BLaER1 treated with 17β-estradiol and CSF1 and Interleukin-3, amounts not matched to agents 10 nM and 100 nM (cell line): ENCODE measurements around the gene AGAP1.

Source experiments
- H3K27ac ChIP-seq, 11 experiments: shearing (Covaris generic); formaldehyde crosslinking; 2 replicates each; pipeline ENCODE4 v1.8.1; 2022
- H3K27me3 ChIP-seq, 11 experiments: shearing (Covaris generic); formaldehyde crosslinking; 2 replicates each; pipeline ENCODE4 v1.8.1; 2022
- H3K36me3 ChIP-seq, 11 experiments: shearing (Covaris generic); formaldehyde crosslinking; 2 replicates each; pipeline ENCODE4 v1.8.1; 2022
- H3K4me1 ChIP-seq, 10 experiments: shearing (Covaris generic); formaldehyde crosslinking; 2 replicates each; pipeline ENCODE4 v1.8.1; 2022
- H3K4me2 ChIP-seq, 11 experiments: shearing (Covaris generic); formaldehyde crosslinking; 2 replicates each; pipeline ENCODE4 v1.8.1; 2022
- H3K4me3 ChIP-seq, 10 experiments: shearing (Covaris generic); formaldehyde crosslinking; 2 replicates each; pipeline ENCODE4 v1.8.1; 2022
- H3K9ac ChIP-seq, 11 experiments: shearing (Covaris generic); formaldehyde crosslinking; 2 replicates each; pipeline ENCODE4 v1.8.1; 2022
- H3K9me3 ChIP-seq, 11 experiments: shearing (Covaris generic); formaldehyde crosslinking; replicated peaks in 1 of 11; 2 replicates each; pipeline ENCODE4 v1.8.1; 2022
- H4K20me1 ChIP-seq, 11 experiments: shearing (Covaris generic); formaldehyde crosslinking; 2 replicates each; pipeline ENCODE4 v1.8.1; 2022
- Cebpa-rat ChIP-seq, 11 experiments: shearing (Covaris generic); IDR thresholded peaks; 2 replicates each; pipeline ENCODE4 v1.8.1; 2022

AGAP1 gene

GRCh38 chr2:235541838-235542549 is 48.2 kb downstream of the AGAP1 start:
- Histone ChIP-seq H3K27ac (no peak overlapping the region), H3K4me2 (no peak overlapping the region)

DNA sequence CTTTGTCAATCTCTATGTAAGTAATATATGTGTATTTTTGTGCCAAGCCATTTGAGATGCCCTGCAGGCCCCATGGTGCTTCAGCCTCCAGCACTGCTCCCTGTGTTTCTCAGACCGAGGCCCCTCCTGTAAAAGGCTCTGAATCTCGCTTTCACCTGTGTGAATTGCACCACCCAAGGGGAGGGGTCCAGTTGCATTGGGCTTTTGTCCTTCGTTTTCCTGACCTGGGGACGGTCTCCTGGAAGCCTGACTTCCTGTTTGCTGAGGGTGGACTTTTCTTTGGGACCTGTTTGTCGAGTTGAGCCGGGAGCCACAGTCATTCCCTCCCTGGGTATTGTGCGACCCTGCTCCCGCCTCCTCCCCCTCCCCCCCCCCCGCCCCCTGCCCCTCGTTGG is 48.9 kb downstream of the AGAP1 start:
- no peak overlapping the region for H3K27ac ChIP-seq
- H3K27me3 ChIP-seq = no peaks in the 10 kb centered on the region
- H3K4me1 ChIP-seq = peaks cover 8 to 54% (median 37%) of the 10 kb centered on the region in 10 experiments; a peak in 18 of 20 replicates
- no peak overlapping the region for H3K9ac ChIP-seq
- H3K4me2 ChIP-seq = no peak overlapping the region
- peaks cover 46 to 84% (median 68%) of the 10 kb centered on the region in 11 experiments; a peak in 21 of 22 replicates for H4K20me1 ChIP-seq
- no peaks in the 10 kb centered on the region for H3K9me3 ChIP-seq
- H3K4me3 ChIP-seq = no peak overlapping the region
- no peaks in the 10 kb centered on the region for H3K36me3 ChIP-seq
- TF ChIP-seq Cebpa-rat (IDR thresholded peaks at IDR 0.05) = no peak

More at GRCh38 chr2:235541838-235542549, 48.2 kb downstream of the AGAP1 start:
- peaks cover 8 to 55% (median 37%) of the 10 kb centered on the region in 10 experiments; a peak in 18 of 20 replicates for H3K4me1 ChIP-seq
- no peaks in the 10 kb centered on the region for H3K36me3 ChIP-seq
- TF ChIP-seq Cebpa-rat (IDR thresholded peaks at IDR 0.05) = no peak
- no peaks in the 10 kb centered on the region for H3K27me3 ChIP-seq
- H3K9me3 ChIP-seq = no peaks in the 10 kb centered on the region
- H3K4me3 ChIP-seq = no peak overlapping the region
- H4K20me1 ChIP-seq = peaks cover 50 to 84% (median 70%) of the 10 kb centered on the region in 11 experiments; a peak in 21 of 22 replicates
- H3K9ac ChIP-seq = no peak overlapping the region

- H3K4me2 ChIP-seq = peak overlapping the region in 7 of 11 experiments; percentile 8 to 83 (median 70); a peak in 4 of 22 replicates
Observed at GRCh38 chr2:235543128-235543750, 49.4 kb downstream of the AGAP1 start.

DNA sequence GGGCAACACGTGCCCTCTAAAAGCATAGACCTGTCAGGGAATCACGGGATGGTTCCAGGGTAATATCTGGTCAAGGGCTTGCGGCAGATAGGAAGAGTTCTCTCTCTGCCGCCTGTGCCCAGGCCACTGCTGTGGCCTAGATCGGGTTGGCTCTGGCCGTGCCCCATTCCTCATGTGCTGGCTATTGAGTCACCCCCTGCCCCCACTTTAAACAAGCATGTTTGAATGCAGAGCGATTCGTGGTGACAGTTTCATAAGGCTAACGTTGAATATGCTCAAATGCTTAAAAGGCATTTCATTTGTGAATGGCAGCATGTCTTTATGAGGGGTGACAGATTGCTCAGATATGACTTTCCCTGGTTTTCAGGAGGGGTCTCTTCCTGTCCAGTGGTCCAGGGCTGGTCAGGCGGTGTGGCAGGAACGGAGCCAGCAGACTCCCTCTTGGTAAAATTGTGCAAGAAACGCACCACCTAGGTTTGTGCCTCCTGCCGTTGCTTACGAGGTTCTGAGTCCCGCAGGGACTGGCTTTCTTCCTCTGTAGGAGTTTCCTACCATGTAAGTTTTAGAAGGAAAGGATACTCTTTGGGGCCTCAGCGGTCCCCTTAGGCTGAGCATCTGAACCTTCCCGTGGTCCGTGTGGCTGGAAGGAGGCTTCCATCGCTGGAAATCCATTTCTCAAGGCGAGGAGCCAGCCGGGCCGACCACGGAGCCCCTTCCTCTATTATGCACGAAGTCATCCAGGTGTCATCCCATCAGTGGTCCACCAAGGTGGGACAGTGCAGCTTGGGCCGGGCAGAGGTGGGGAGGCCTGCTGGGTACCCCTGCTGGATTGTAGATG is 50.2 kb downstream of the AGAP1 start:
- Histone ChIP-seq H3K9me3 (no peaks in the 10 kb centered on the region), H3K4me2 (peak overlapping the region in 8 of 11 experiments; percentile 43 to 83 (median 70); a peak in 12 of 22 replicates), H3K36me3 (no peaks in the 10 kb centered on the region), H3K27me3 (no peaks in the 10 kb centered on the region), H3K27ac (no peak overlapping the region), H3K9ac (no peak overlapping the region), H3K4me3 (no peak overlapping the region), H3K4me1 (peaks cover 8 to 64% (median 38%) of the 10 kb centered on the region in 10 experiments; a peak in 18 of 20 replicates), H4K20me1 (peaks cover 43 to 84% (median 68%) of the 10 kb centered on the region in 11 experiments; a peak in 21 of 22 replicates)
- no peak for TF ChIP-seq Cebpa-rat (IDR thresholded peaks at IDR 0.05)

More at GRCh38 chr2:235543128-235543750, 49.4 kb downstream of the AGAP1 start:
- no peaks in the 10 kb centered on the region for H3K9me3 ChIP-seq
- H3K27me3 ChIP-seq = no peaks in the 10 kb centered on the region
- H3K27ac ChIP-seq = no peak overlapping the region
- H3K9ac ChIP-seq = no peak overlapping the region
- peaks cover 8 to 60% (median 38%) of the 10 kb centered on the region in 10 experiments; a peak in 18 of 20 replicates for H3K4me1 ChIP-seq
- H3K4me3 ChIP-seq = no peak overlapping the region
- peaks cover 46 to 84% (median 68%) of the 10 kb centered on the region in 11 experiments; a peak in 21 of 22 replicates for H4K20me1 ChIP-seq
- no peaks in the 10 kb centered on the region for H3K36me3 ChIP-seq
- no peak for TF ChIP-seq Cebpa-rat (IDR thresholded peaks at IDR 0.05)

GRCh38 chr2:235544689-235544969 is 50.8 kb downstream of the AGAP1 start:
- no peaks in the 10 kb centered on the region for H3K36me3 ChIP-seq
- peaks cover 44 to 84% (median 68%) of the 10 kb centered on the region in 11 experiments; a peak in 21 of 22 replicates for H4K20me1 ChIP-seq
- peak overlapping the region in 8 of 11 experiments; percentile 45 to 83 (median 70); a peak in 14 of 22 replicates for H3K4me2 ChIP-seq
- no peak overlapping the region for H3K27ac ChIP-seq
- H3K9ac ChIP-seq = no peak overlapping the region
- peaks cover 8 to 61% (median 38%) of the 10 kb centered on the region in 10 experiments; a peak in 18 of 20 replicates for H3K4me1 ChIP-seq
- no peak for TF ChIP-seq Cebpa-rat (IDR thresholded peaks at IDR 0.05)
- no peak overlapping the region for H3K4me3 ChIP-seq
- H3K27me3 ChIP-seq = no peaks in the 10 kb centered on the region
- H3K9me3 ChIP-seq = no peaks in the 10 kb centered on the region

- Histone ChIP-seq H3K27ac (no peak overlapping the region), H4K20me1 (peaks cover 51 to 88% (median 74%) of the 10 kb centered on the region in 11 experiments; a peak in 21 of 22 replicates), H3K9ac (peak overlapping the region in 4 of 11 experiments; percentile 17 to 38 (median 20); a peak in 6 of 22 replicates), H3K4me3 (no peak overlapping the region), H3K9me3 (no peaks in the 10 kb centered on the region), H3K36me3 (no peaks in the 10 kb centered on the region), H3K4me2 (peak overlapping the region; percentile 31 to 83 (median 63)), H3K27me3 (no peaks in the 10 kb centered on the region), H3K4me1 (peaks cover 8 to 65% (median 38%) of the 10 kb centered on the region in 10 experiments; a peak in 18 of 20 replicates)
- no peak for TF ChIP-seq Cebpa-rat (IDR thresholded peaks at IDR 0.05)
Observed at GRCh38 chr2:235545339-235546150, 51.7 kb downstream of the AGAP1 start.

DNA sequence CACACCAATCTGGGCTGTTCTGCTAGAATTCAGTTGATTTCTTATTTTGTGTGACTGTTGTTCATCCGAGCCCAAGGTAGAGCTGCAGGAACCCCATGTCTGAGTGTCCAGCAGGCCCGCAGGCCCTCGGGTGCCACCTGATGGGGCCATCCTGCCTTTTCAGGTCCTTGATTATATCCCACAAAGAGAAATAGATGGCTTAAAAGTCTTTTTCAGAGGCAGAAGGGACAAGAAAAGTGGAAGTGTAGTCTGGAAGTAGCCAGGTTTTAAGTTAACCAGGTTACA is 52.2 kb downstream of the AGAP1 start:
- no peaks in the 10 kb centered on the region for H3K36me3 ChIP-seq
- H3K4me1 ChIP-seq = peaks cover 8 to 67% (median 39%) of the 10 kb centered on the region in 10 experiments; a peak in 18 of 20 replicates
- peak overlapping the region in 1 of 11 experiments; percentile 22; a peak in 2 of 22 replicates for H3K9ac ChIP-seq
- H3K27me3 ChIP-seq = no peaks in the 10 kb centered on the region
- no peak overlapping the region for H3K27ac ChIP-seq
- H3K4me3 ChIP-seq = no peak overlapping the region
- peak overlapping the region in 8 of 11 experiments; percentile 45 to 83 (median 70); a peak in 15 of 22 replicates for H3K4me2 ChIP-seq
- no peaks in the 10 kb centered on the region for H3K9me3 ChIP-seq
- peaks cover 55 to 93% (median 80%) of the 10 kb centered on the region in 11 experiments; a peak in 21 of 22 replicates for H4K20me1 ChIP-seq
- TF ChIP-seq Cebpa-rat (IDR thresholded peaks at IDR 0.05) = no peak

DNA sequence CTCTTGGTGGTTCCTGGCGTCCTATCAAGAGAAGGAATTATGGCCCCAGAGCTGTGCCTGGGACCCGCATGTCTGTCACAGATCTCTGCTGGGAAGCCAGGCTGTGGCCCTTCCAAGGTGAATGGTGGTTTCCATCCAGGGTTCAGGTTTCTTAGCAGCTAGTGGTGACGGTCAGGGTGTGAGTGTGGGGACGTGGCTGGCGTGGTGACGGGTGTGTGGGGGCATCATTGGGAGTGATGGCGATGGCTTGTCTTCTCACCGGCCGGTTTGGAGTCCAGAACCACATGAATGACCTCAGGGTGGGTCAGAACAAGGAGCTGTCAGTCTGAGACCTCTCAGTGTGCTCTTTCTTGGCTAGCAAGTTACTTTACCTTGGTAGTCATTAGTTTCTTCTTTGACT is 52.6 kb downstream of the AGAP1 start:
- H3K27ac ChIP-seq = 0 out of 22 replicates have a peak overlapping the region, but pooled peaks of 1 of the 11 experiments have one; percentile 0
- no peaks in the 10 kb centered on the region for H3K9me3 ChIP-seq
- peaks cover 9 to 71% (median 42%) of the 10 kb centered on the region in 10 experiments; a peak in 18 of 20 replicates for H3K4me1 ChIP-seq
- no peak overlapping the region for H3K9ac ChIP-seq
- H3K36me3 ChIP-seq = no peaks in the 10 kb centered on the region
- H3K27me3 ChIP-seq = no peaks in the 10 kb centered on the region
- no peak overlapping the region for H3K4me3 ChIP-seq
- peak overlapping the region in 8 of 11 experiments; percentile 45 to 83 (median 70); a peak in 12 of 22 replicates for H3K4me2 ChIP-seq
- H4K20me1 ChIP-seq = peaks cover 59 to 93% (median 83%) of the 10 kb centered on the region in 11 experiments; a peak in 21 of 22 replicates
- no peak for TF ChIP-seq Cebpa-rat (IDR thresholded peaks at IDR 0.05)
